ENCODE data around the gene TMEM59L.

DNA sequence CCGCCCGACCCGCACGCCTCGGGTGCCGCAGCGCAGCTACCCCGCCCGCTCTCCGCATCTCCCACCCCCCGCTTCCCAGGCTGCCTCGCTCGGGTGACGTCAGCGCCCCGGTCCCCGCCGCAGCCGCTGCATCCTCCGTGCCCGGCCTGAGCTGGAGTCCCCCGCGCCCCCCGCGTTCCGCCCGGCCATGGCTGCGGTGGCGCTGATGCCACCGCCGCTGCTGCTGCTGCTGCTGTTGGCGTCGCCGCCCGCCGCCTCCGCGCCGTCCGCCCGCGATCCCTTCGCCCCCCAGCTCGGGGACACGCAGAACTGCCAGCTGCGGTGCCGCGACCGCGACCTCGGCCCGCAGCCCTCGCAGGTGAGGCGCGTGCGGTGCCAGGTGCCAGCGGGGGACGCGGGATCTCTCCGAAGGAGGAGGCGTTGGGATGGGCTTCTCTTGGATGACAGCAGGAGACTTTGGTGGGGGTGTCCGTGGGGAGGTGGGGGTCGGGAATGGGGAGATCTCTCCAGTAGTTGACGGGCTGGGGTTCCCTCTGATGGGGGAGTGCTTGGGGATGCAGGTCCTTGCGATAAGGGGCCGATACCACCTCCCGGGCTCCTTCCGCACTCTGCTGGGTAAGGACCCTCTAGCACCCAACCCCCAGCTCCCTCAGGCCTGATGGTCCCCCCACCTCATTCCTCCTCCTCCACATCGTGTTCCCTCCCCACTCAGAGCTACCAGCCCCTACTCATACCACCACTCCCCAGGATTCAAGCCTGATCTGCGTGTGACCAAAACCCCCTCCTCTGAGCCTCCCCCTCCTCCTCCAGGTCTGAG, at the start of gene TMEM59L:
- TF ChIP-seq POLR2A (IDR thresholded peaks at IDR 0.05) (no peak), CTCF (IDR thresholded peaks at IDR 0.05) (no peak)
